Ramos (cell line): ENCODE results near the gene IL17RA.
"Not testable (repeated sequence)": the region's sequence is repeated elsewhere in the genome, so short reads cannot be mapped to it uniquely, and the experiment has no call there.

Source experiments
- in situ Hi-C: fragments of 300-500 bp; cut with MboI; formaldehyde crosslinking; loops from one replicate; pipeline ENCODE4 v1.14.3; 2022; ENCODE audit warnings: low sequenced_read_pairs; ENCODE audit not compliant: unreplicated experiment

Gene IL17RA

GRCh38 chr22:17118342-17118741 lies 33.5 kb downstream of the IL17RA start:
- in situ Hi-C loops = no loop called here

GRCh38 chr22:17119481-17120202 lies 34.8 kb downstream of the IL17RA start:
- in situ Hi-C loops = no loop called here

GRCh38 chr22:17120281-17120680 lies 35.5 kb downstream of the IL17RA start:
- in situ Hi-C loops = no loop called here

- in situ Hi-C loops = no loop called here
Observed at GRCh38 chr22:17120711-17121232, 36.0 kb downstream of the IL17RA start.

GRCh38 chr22:17121233-17122195 lies 36.7 kb downstream of the IL17RA start, which contains the start of gene TMEM121B:
Gene TMEM121B, minus strand, starts transcription at chr22:17121360. Its CDS starts 233 bp downstream, at chr22:17121127.
- in situ Hi-C loops = no loop called here

GRCh38 chr22:17130199-17130598 lies 45.4 kb downstream of the IL17RA start:
- in situ Hi-C loops = no loop called here

GRCh38 chr22:17131686-17132085 lies 46.9 kb downstream of the IL17RA start:
- in situ Hi-C loops = no loop called here

- in situ Hi-C loops = no loop called here
Observed at GRCh38 chr22:17132112-17132511, 47.3 kb downstream of the IL17RA start.

- in situ Hi-C loops = no loop called here
Observed at GRCh38 chr22:17133137-17133536, 48.3 kb downstream of the IL17RA start.

GRCh38 chr22:17135153-17135760 lies 50.5 kb downstream of the IL17RA start:
- in situ Hi-C loops = no loop called here

GRCh38 chr22:17137170-17137569 lies 52.4 kb downstream of the IL17RA start:
- in situ Hi-C loops = no loop called here

GRCh38 chr22:17137861-17138425 lies 53.1 kb downstream of the IL17RA start:
- in situ Hi-C loops = no loop called here

GRCh38 chr22:17138513-17138912 lies 53.7 kb downstream of the IL17RA start:
- in situ Hi-C loops = no loop called here

- in situ Hi-C loops = no loop called here
Observed at GRCh38 chr22:17140022-17140421, 55.2 kb downstream of the IL17RA start.

GRCh38 chr22:17140826-17141766 lies 56.3 kb downstream of the IL17RA start:
- in situ Hi-C loops = no loop called here

- in situ Hi-C loops = no loop called here
Observed at GRCh38 chr22:17143101-17143500, 58.3 kb downstream of the IL17RA start.

- in situ Hi-C loops = no loop called here
Observed at GRCh38 chr22:17143826-17144225, 59.0 kb downstream of the IL17RA start.

GRCh38 chr22:17145021-17145680 lies 60.4 kb downstream of the IL17RA start:
- in situ Hi-C loops = no loop called here

- in situ Hi-C loops = not testable (repeated sequence)
Observed at GRCh38 chr22:17147458-17147857, 62.7 kb downstream of the IL17RA start.
